Esophagus muscularis mucosa (tissue), 4 donors: Measurements from ENCODE around the gene SPATS2.

Experiments used
- CTCF ChIP-seq, 3 experiments: fragments of 200-600 bp in 2 of 3; fragments of 450-650 bp in 1 of 3; sonication (generic) in 2 of 3; IDR thresholded peaks; one replicate each; pipeline ENCODE4 v1.5.1; 2017 to 2019; ENCODE audit warnings: antibody characterized with exemption in 3 of 3, mild to moderate bottlenecking in 2 of 3, moderate library complexity in 1 of 3
- EP300 ChIP-seq: sonication (generic); formaldehyde crosslinking; IDR thresholded peaks from one replicate; pipeline ENCODE4 v1.6.1; 2017; ENCODE audit warnings: antibody characterized with exemption
- POLR2AphosphoS5 ChIP-seq, 2 donors: sonication (generic); formaldehyde crosslinking; IDR thresholded peaks; one replicate each; pipeline ENCODE4 v1.6.1; 2017; ENCODE audit warnings: antibody characterized with exemption in 2 of 2

GRCh38 chr12:49462083-49462744, 95.0 kb downstream of the SPATS2 start:
- no peak for TF ChIP-seq POLR2AphosphoS5 (IDR thresholded peaks at IDR 0.05)
- TF ChIP-seq CTCF (IDR thresholded peaks at IDR 0.05) = no peak
- TF ChIP-seq EP300 = no peak
